ENCODE results near the gene ZNF100.

The ZNF100 gene

GRCh38 chr19:21691661-21692060 is 75.7 kb downstream of the ZNF100 start:
- WGBS = 32% methylated on average over 1 of the region's 1 CpG
- Histone ChIP-seq H3K9ac (ENCODE audit: low read length) (no peak overlapping the region), H3K36me3 (ENCODE audit: control insufficient read depth in 1 of 2, insufficient read depth in 2 of 2, low read depth in 1 of 2, low read length in 2 of 2) (no peaks in the 10 kb centered on the region), H3K4ac (ENCODE audit: low read depth in 1 of 2, low read length in 2 of 2) (no peak overlapping the region), H2BK120ac (ENCODE audit: low read depth, low read length) (no peak overlapping the region), H2AK5ac (ENCODE audit: low read length, severe bottlenecking) (no peak overlapping the region), H2AFZ (ENCODE audit: low read depth, low read length) (no peak overlapping the region), H3K18ac (ENCODE audit: low read depth in 1 of 2, low read length in 2 of 2) (no peak overlapping the region), H3K23ac (ENCODE audit: low read length in 2 of 2) (no peak overlapping the region), H2BK15ac (ENCODE audit: low read depth, poor library complexity, severe bottlenecking) (no peak overlapping the region), H4K8ac (ENCODE audit: low read length) (no peak overlapping the region), H3K27ac (ENCODE audit: low read length, poor library complexity, severe bottlenecking) (no peak overlapping the region), H2BK12ac (ENCODE audit: low read length in 2 of 2) (no peak overlapping the region), H3K9me3 (ENCODE audit: control insufficient read depth, low read length) (peaks cover 36% of the 10 kb centered on the region), H2BK5ac (ENCODE audit: low read depth, low read length, poor library complexity, severe bottlenecking) (no peak overlapping the region), H3K4me2 (ENCODE audit: low read length, poor library complexity, severe bottlenecking) (no peak overlapping the region), H3K4me1 (ENCODE audit: control insufficient read depth, insufficient read depth, low read depth, low read length) (no peaks in the 10 kb centered on the region), H3K79me1 (replicated peaks; ENCODE audit: low read length, poor library complexity, severe bottlenecking) (no peaks in the 10 kb centered on the region), H3K14ac (ENCODE audit: low read length in 2 of 2) (no peak overlapping the region), H3K4me3 (ENCODE audit: insufficient read depth in 1 of 2, low read depth in 1 of 2, low read length in 2 of 2) (no peak overlapping the region), H3K27me3 (ENCODE audit: control insufficient read depth in 1 of 2, insufficient read depth in 1 of 2, low read length in 2 of 2) (no peaks in the 10 kb centered on the region), H4K91ac (ENCODE audit: low read length) (no peak overlapping the region)
- DNase-seq = no peak

GRCh38 chr19:21688464-21688863 is 78.9 kb downstream of the ZNF100 start:
- WGBS = 56% methylated on average over 3 of the region's 3 CpGs
- Histone ChIP-seq H2BK120ac (ENCODE audit: low read depth, low read length) (no peak overlapping the region), H4K8ac (ENCODE audit: low read length) (no peak overlapping the region), H2BK12ac (ENCODE audit: low read length in 2 of 2) (no peak overlapping the region), H2AFZ (ENCODE audit: low read depth, low read length) (no peak overlapping the region), H3K36me3 (ENCODE audit: control insufficient read depth in 1 of 2, insufficient read depth in 2 of 2, low read depth in 1 of 2, low read length in 2 of 2) (no peaks in the 10 kb centered on the region), H3K79me1 (replicated peaks; ENCODE audit: low read length, poor library complexity, severe bottlenecking) (no peaks in the 10 kb centered on the region), H3K4me2 (ENCODE audit: low read length, poor library complexity, severe bottlenecking) (no peak overlapping the region), H2AK5ac (ENCODE audit: low read length, severe bottlenecking) (no peak overlapping the region), H2BK5ac (ENCODE audit: low read depth, low read length, poor library complexity, severe bottlenecking) (no peak overlapping the region), H4K91ac (ENCODE audit: low read length) (no peak overlapping the region), H3K27me3 (ENCODE audit: control insufficient read depth in 1 of 2, insufficient read depth in 1 of 2, low read length in 2 of 2) (no peaks in the 10 kb centered on the region), H3K27ac (ENCODE audit: low read length, poor library complexity, severe bottlenecking) (no peak overlapping the region), H3K18ac (ENCODE audit: low read depth in 1 of 2, low read length in 2 of 2) (no peak overlapping the region), H3K4ac (ENCODE audit: low read depth in 1 of 2, low read length in 2 of 2) (no peak overlapping the region), H3K14ac (ENCODE audit: low read length in 2 of 2) (no peak overlapping the region), H2BK15ac (ENCODE audit: low read depth, poor library complexity, severe bottlenecking) (no peak overlapping the region), H3K4me1 (ENCODE audit: control insufficient read depth, insufficient read depth, low read depth, low read length) (no peaks in the 10 kb centered on the region), H3K23ac (ENCODE audit: low read length in 2 of 2) (no peak overlapping the region), H3K9ac (ENCODE audit: low read length) (no peak overlapping the region), H3K9me3 (ENCODE audit: control insufficient read depth, low read length) (peaks cover 55% of the 10 kb centered on the region), H3K4me3 (ENCODE audit: insufficient read depth in 1 of 2, low read depth in 1 of 2, low read length in 2 of 2) (no peak overlapping the region)
- no peak for DNase-seq

GRCh38 chr19:21680671-21681070 is 86.7 kb downstream of the ZNF100 start:
- H2BK12ac ChIP-seq (ENCODE audit: low read length in 2 of 2) = no peak overlapping the region
- no peaks in the 10 kb centered on the region for H3K27me3 ChIP-seq (ENCODE audit: control insufficient read depth in 1 of 2, insufficient read depth in 1 of 2, low read length in 2 of 2)
- H3K36me3 ChIP-seq (ENCODE audit: control insufficient read depth in 1 of 2, insufficient read depth in 2 of 2, low read depth in 1 of 2, low read length in 2 of 2) = no peaks in the 10 kb centered on the region
- no peak for DNase-seq
- H2AK5ac ChIP-seq (ENCODE audit: low read length, severe bottlenecking) = no peak overlapping the region
- no peaks in the 10 kb centered on the region for H3K79me1 ChIP-seq (replicated peaks; ENCODE audit: low read length, poor library complexity, severe bottlenecking)
- no peak overlapping the region for H3K9ac ChIP-seq (ENCODE audit: low read length)
- no peak overlapping the region for H2AFZ ChIP-seq (ENCODE audit: low read depth, low read length)
- H2BK15ac ChIP-seq (ENCODE audit: low read depth, poor library complexity, severe bottlenecking) = no peak overlapping the region
- peak overlapping the region in 1 of 2 experiments; percentile 18 for H3K4me3 ChIP-seq (ENCODE audit: insufficient read depth in 1 of 2, low read depth in 1 of 2, low read length in 2 of 2)
- H3K18ac ChIP-seq (ENCODE audit: low read depth in 1 of 2, low read length in 2 of 2) = no peak overlapping the region
- no peak overlapping the region for H3K4me2 ChIP-seq (ENCODE audit: low read length, poor library complexity, severe bottlenecking)
- no peak overlapping the region for H2BK120ac ChIP-seq (ENCODE audit: low read depth, low read length)
- H3K9me3 ChIP-seq (ENCODE audit: control insufficient read depth, low read length) = peaks cover 34% of the 10 kb centered on the region
- H3K14ac ChIP-seq (ENCODE audit: low read length in 2 of 2) = no peak overlapping the region
- H3K4me1 ChIP-seq (ENCODE audit: control insufficient read depth, insufficient read depth, low read depth, low read length) = no peaks in the 10 kb centered on the region
- H4K8ac ChIP-seq (ENCODE audit: low read length) = no peak overlapping the region
- H3K23ac ChIP-seq (ENCODE audit: low read length in 2 of 2) = no peak overlapping the region
- 67% methylated on average over 2 of the region's 3 CpGs for WGBS
- H3K4ac ChIP-seq (ENCODE audit: low read depth in 1 of 2, low read length in 2 of 2) = no peak overlapping the region
- H2BK5ac ChIP-seq (ENCODE audit: low read depth, low read length, poor library complexity, severe bottlenecking) = no peak overlapping the region
- H4K91ac ChIP-seq (ENCODE audit: low read length) = no peak overlapping the region
- no peak overlapping the region for H3K27ac ChIP-seq (ENCODE audit: low read length, poor library complexity, severe bottlenecking)

GRCh38 chr19:21680026-21680425 is 87.4 kb downstream of the ZNF100 start:
- Histone ChIP-seq H4K91ac (ENCODE audit: low read length) (no peak overlapping the region), H3K79me1 (replicated peaks; ENCODE audit: low read length, poor library complexity, severe bottlenecking) (no peaks in the 10 kb centered on the region), H3K36me3 (ENCODE audit: control insufficient read depth in 1 of 2, insufficient read depth in 2 of 2, low read depth in 1 of 2, low read length in 2 of 2) (no peaks in the 10 kb centered on the region), H2BK12ac (ENCODE audit: low read length in 2 of 2) (no peak overlapping the region), H3K23ac (ENCODE audit: low read length in 2 of 2) (no peak overlapping the region), H2AFZ (ENCODE audit: low read depth, low read length) (no peak overlapping the region), H3K4me1 (ENCODE audit: control insufficient read depth, insufficient read depth, low read depth, low read length) (no peaks in the 10 kb centered on the region), H2AK5ac (ENCODE audit: low read length, severe bottlenecking) (no peak overlapping the region), H3K9me3 (ENCODE audit: control insufficient read depth, low read length) (peaks cover 30% of the 10 kb centered on the region), H3K27ac (ENCODE audit: low read length, poor library complexity, severe bottlenecking) (no peak overlapping the region), H3K14ac (ENCODE audit: low read length in 2 of 2) (no peak overlapping the region), H2BK15ac (ENCODE audit: low read depth, poor library complexity, severe bottlenecking) (no peak overlapping the region), H3K4me3 (ENCODE audit: insufficient read depth in 1 of 2, low read depth in 1 of 2, low read length in 2 of 2) (no peak overlapping the region), H3K18ac (ENCODE audit: low read depth in 1 of 2, low read length in 2 of 2) (no peak overlapping the region), H3K9ac (ENCODE audit: low read length) (no peak overlapping the region), H2BK5ac (ENCODE audit: low read depth, low read length, poor library complexity, severe bottlenecking) (no peak overlapping the region), H3K4ac (ENCODE audit: low read depth in 1 of 2, low read length in 2 of 2) (no peak overlapping the region), H3K27me3 (ENCODE audit: control insufficient read depth in 1 of 2, insufficient read depth in 1 of 2, low read length in 2 of 2) (no peaks in the 10 kb centered on the region), H2BK120ac (ENCODE audit: low read depth, low read length) (no peak overlapping the region), H3K4me2 (ENCODE audit: low read length, poor library complexity, severe bottlenecking) (no peak overlapping the region), H4K8ac (ENCODE audit: low read length) (no peak overlapping the region)
- 60% methylated on average over 4 of the region's 5 CpGs for WGBS
- no peak for DNase-seq

Measured in mesenchymal stem cell (in vitro differentiated cells and primary cell).